Neuronal stem cell (in vitro differentiated cells): ENCODE data around the gene U2SURP.
A peak's percentile ranks its signal among the peaks of the same experiment; 100 is the strongest.

Experiments
- DNase-seq: peaks from one replicate; pipeline ENCODE4 v3.0.0-alpha.2; 2013; ENCODE audit warnings: low spot score
- H2AFZ ChIP-seq: one replicate; pipeline ENCODE4 v1.6.1; 2013; ENCODE audit warnings: mild to moderate bottlenecking, low read length, inconsistent platforms
- H2AK5ac ChIP-seq: 2 replicates; pipeline ENCODE4 v1.6.1; 2013; ENCODE audit warnings: low read depth, mild to moderate bottlenecking, inconsistent platforms, low read length, moderate library complexity, mixed read lengths
- H2BK120ac ChIP-seq: 2 replicates; pipeline ENCODE4 v1.6.1; 2013; ENCODE audit warnings: low read depth, mild to moderate bottlenecking, inconsistent platforms, low read length, moderate library complexity, mixed read lengths
- H2BK12ac ChIP-seq: one replicate; pipeline ENCODE4 v1.6.1; 2013; ENCODE audit warnings: low read length, inconsistent platforms
- H2BK15ac ChIP-seq: 2 replicates; pipeline ENCODE4 v1.6.1; 2013; ENCODE audit warnings: mild to moderate bottlenecking, low read length, inconsistent platforms, mixed read lengths
- H2BK5ac ChIP-seq: one replicate; pipeline ENCODE4 v1.6.1; 2013; ENCODE audit warnings: inconsistent platforms, mild to moderate bottlenecking, low read length, moderate library complexity
- H3K14ac ChIP-seq: one replicate; pipeline ENCODE4 v1.6.1; 2013; ENCODE audit warnings: low read length, inconsistent platforms
- H3K18ac ChIP-seq: 2 replicates; pipeline ENCODE4 v1.6.1; 2013; ENCODE audit warnings: low read length, inconsistent platforms
- H3K23ac ChIP-seq: 2 replicates; pipeline ENCODE4 v1.6.1; 2013; ENCODE audit warnings: low read depth, mild to moderate bottlenecking, mixed read lengths, low read length, inconsistent platforms; ENCODE audit not compliant: poor library complexity
- H3K27ac ChIP-seq: replicated peaks from 3 replicates; pipeline ENCODE4 v1.5.1; 2013; ENCODE audit warnings: low read length, inconsistent platforms
- H3K27me3 ChIP-seq, 3 experiments: 2 replicates each; pipeline ENCODE4 v1.6.1; 2013; ENCODE audit warnings: low read length in 3 of 3, mild to moderate bottlenecking in 2 of 3, inconsistent platforms in 1 of 3, low read depth in 1 of 3, mixed read lengths in 1 of 3, moderate library complexity in 1 of 3; ENCODE audit not compliant: control insufficient read depth in 3 of 3, insufficient read depth in 3 of 3
- H3K36me3 ChIP-seq, 2 donors: replicated peaks in 1 of 2; 2 replicates each; pipeline ENCODE4 v1.6.1; 2013; ENCODE audit warnings: low read length in 2 of 2; ENCODE audit not compliant: control insufficient read depth in 2 of 2, insufficient read depth in 2 of 2
- H3K4ac ChIP-seq: 2 replicates; pipeline ENCODE4 v1.6.1; 2013; ENCODE audit warnings: inconsistent platforms, mild to moderate bottlenecking, low read length, moderate library complexity
- H3K4me1 ChIP-seq, 2 donors: 1 replicate in 1 of 2; 2 replicates in 1 of 2; pipeline ENCODE4 v1.6.1; 2013; ENCODE audit warnings: low read length in 2 of 2, low read depth in 1 of 2; ENCODE audit not compliant: control insufficient read depth in 2 of 2, insufficient read depth in 1 of 2
- H3K4me2 ChIP-seq: one replicate; pipeline ENCODE4 v1.6.1; 2013; ENCODE audit warnings: mild to moderate bottlenecking, low read length, inconsistent platforms; ENCODE audit not compliant: insufficient read depth, poor library complexity, severe bottlenecking
- H3K4me3 ChIP-seq, 2 donors: 2 replicates each; pipeline ENCODE4 v1.5.1; 2013; ENCODE audit warnings: low read length in 2 of 2, mild to moderate bottlenecking in 2 of 2, inconsistent platforms in 1 of 2, moderate library complexity in 1 of 2
- H3K79me1 ChIP-seq: one replicate; pipeline ENCODE4 v1.6.1; 2013; ENCODE audit warnings: low read depth, mild to moderate bottlenecking, inconsistent platforms, low read length, moderate library complexity
- H3K9ac ChIP-seq: one replicate; pipeline ENCODE4 v1.6.1; 2013; ENCODE audit warnings: mild to moderate bottlenecking, low read depth, low read length, inconsistent platforms; ENCODE audit not compliant: poor library complexity
- H3K9me3 ChIP-seq, 2 donors: replicated peaks in 1 of 2; 2 replicates each; pipeline versions ENCODE3 to v1.6.1; 2013; ENCODE audit warnings: low read length in 2 of 2, mild to moderate bottlenecking in 2 of 2, inconsistent platforms in 1 of 2, low read depth in 1 of 2, mixed read lengths in 1 of 2, moderate library complexity in 1 of 2; ENCODE audit not compliant: control insufficient read depth in 2 of 2, insufficient read depth in 1 of 2
- H4K8ac ChIP-seq: one replicate; pipeline ENCODE4 v1.6.1; 2013; ENCODE audit warnings: low read depth, mild to moderate bottlenecking, inconsistent platforms, low read length, moderate library complexity
- H4K91ac ChIP-seq: one replicate; pipeline ENCODE4 v1.6.1; 2013; ENCODE audit warnings: low read length, low read depth, mild to moderate bottlenecking, inconsistent platforms; ENCODE audit not compliant: poor library complexity
- WGBS, 2 donors: extraction: QIAGEN DNeasy Blood & Tissue Kit; methylation state at CpG; one replicate each; pipeline ENCODE4 v1.1.7; 2013; ENCODE audit warnings: missing lambda C conversion rate in 2 of 2, mixed read lengths in 1 of 2; ENCODE audit not compliant: insufficient read length in 2 of 2, insufficient replicate concordance in 1 of 2; ENCODE audit errors: extremely low coverage in 2 of 2; 5-methylcytosine and 5-hydroxymethylcytosine counted together

Gene U2SURP

DNA sequence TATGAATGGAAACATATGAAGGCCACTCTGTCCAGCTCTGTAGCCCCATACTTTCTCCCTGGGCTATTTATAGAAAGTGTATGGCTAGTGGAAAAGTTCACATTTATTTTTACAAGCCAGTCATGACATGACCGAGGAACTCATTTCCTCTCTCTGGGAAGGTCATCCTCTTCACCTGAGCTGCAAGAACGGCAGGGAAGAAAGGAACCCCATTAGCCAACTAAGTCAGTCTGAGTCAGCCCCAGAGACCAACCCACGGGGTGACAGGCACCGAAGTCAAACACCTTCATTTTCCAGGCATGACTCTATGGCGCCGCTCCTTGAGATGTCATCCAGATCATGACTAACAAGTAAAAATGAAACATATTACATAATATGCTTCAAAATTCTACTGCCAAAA, 42.7 kb upstream of the U2SURP start:
- Histone ChIP-seq H4K91ac (no peak overlapping the region), H3K9me3 (peaks cover 5 to 11% of the 10 kb centered on the region in 2 donors), H2AFZ (no peak overlapping the region), H3K18ac (no peak overlapping the region), H3K4me2 (no peak overlapping the region), H3K36me3 (no peaks in the 10 kb centered on the region), H2BK15ac (no peak overlapping the region), H3K4ac (no peak overlapping the region), H3K4me1 (peaks cover 0 to 13% of the 10 kb centered on the region in 2 donors), H3K27me3 (peaks cover 0 to 45% (median 8%) of the 10 kb centered on the region in 3 experiments), H4K8ac (no peak overlapping the region), H3K79me1 (no peaks in the 10 kb centered on the region), H2BK5ac (no peak overlapping the region), H3K23ac (no peak overlapping the region), H2BK120ac (no peak overlapping the region), H3K4me3 (no peak overlapping the region), H2BK12ac (no peak overlapping the region), H2AK5ac (no peak overlapping the region), H3K9ac (no peak overlapping the region), H3K14ac (no peak overlapping the region), H3K27ac (no peak overlapping the region)
- WGBS, 2 donors: no CpG with 5 or more reads among the region's 6 CpGs
- DNase-seq: no peak

DNA sequence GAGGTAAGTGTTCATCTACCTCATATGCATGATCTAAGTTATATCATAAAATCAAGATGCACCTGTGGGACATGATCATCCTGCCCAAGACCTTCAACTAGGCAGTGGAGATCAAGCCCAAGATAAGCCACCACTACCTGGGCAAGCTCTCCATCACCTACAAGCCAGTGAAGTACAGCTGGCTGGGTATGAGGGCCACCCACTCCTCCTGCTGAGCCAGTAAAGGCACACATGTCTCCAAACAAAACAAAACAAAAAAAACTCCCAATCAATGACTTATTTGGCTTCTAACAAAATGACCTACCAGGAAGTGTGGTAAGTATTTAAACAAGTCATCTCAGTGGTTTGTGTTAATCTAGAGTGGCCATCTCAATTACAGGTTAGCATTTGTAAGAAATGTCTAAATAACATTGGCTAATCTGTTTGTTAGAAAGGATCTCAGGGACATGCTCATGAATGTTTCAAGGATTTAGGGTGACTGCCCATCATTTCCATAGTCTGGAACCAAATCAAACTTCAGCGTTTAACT, 41.0 kb upstream of the U2SURP start:
- Histone ChIP-seq H3K4me3 (no peak overlapping the region), H2BK12ac (no peak overlapping the region), H3K4ac (no peak overlapping the region), H2BK5ac (no peak overlapping the region), H3K9ac (no peak overlapping the region), H4K91ac (no peak overlapping the region), H2BK120ac (no peak overlapping the region), H2BK15ac (no peak overlapping the region), H3K27ac (no peak overlapping the region), H3K4me2 (no peak overlapping the region), H3K27me3 (peaks cover 0 to 55% (median 11%) of the 10 kb centered on the region in 3 experiments), H3K4me1 (peaks cover 0 to 16% of the 10 kb centered on the region in 2 donors), H3K79me1 (no peaks in the 10 kb centered on the region), H3K18ac (no peak overlapping the region), H2AFZ (no peak overlapping the region), H2AK5ac (no peak overlapping the region), H3K14ac (no peak overlapping the region), H3K9me3 (peaks cover 5 to 11% of the 10 kb centered on the region in 2 donors), H4K8ac (no peak overlapping the region), H3K23ac (no peak overlapping the region), H3K36me3 (no peaks in the 10 kb centered on the region)
- WGBS, 2 donors: no CpG with 5 or more reads among the region's 1 CpG
- DNase-seq: no peak

DNA sequence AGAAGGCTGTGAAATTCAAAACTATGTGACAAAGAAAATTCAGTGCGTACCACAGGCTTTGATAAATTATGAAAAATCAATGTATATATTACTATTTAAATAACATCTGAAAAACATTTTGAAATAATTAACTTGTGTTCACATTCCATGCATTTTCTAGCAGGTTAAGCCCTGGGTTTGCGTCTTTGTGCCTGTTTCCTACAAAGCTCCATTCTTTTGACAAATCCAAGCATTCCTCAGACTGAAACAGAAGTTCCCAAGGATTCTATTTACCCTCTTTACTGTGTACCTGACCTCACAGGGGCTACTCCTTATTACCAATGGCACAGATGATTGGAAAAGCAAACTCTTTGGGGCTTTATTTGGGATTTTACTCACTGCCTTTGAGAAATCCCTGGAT, 39.8 kb upstream of the U2SURP start:
- no peak overlapping the region for H3K14ac ChIP-seq
- no peak overlapping the region for H3K23ac ChIP-seq
- no peak overlapping the region for H3K9ac ChIP-seq
- H4K8ac ChIP-seq: no peak overlapping the region
- no peak overlapping the region for H3K4me2 ChIP-seq
- H3K27ac ChIP-seq: no peak overlapping the region
- peaks cover 0 to 16% of the 10 kb centered on the region in 2 donors for H3K4me1 ChIP-seq
- H2AFZ ChIP-seq: no peak overlapping the region
- peaks cover 5 to 11% of the 10 kb centered on the region in 2 donors for H3K9me3 ChIP-seq
- no CpG with 5 or more reads among the region's 2 CpGs for WGBS, 2 donors
- H2BK12ac ChIP-seq: no peak overlapping the region
- H3K79me1 ChIP-seq: no peaks in the 10 kb centered on the region
- H3K4me3 ChIP-seq: no peak overlapping the region
- no peak overlapping the region for H2BK5ac ChIP-seq
- H2BK15ac ChIP-seq: no peak overlapping the region
- no peak overlapping the region for H3K4ac ChIP-seq
- H3K18ac ChIP-seq: no peak overlapping the region
- no peaks in the 10 kb centered on the region for H3K36me3 ChIP-seq
- no peak overlapping the region for H2BK120ac ChIP-seq
- DNase-seq: no peak
- H2AK5ac ChIP-seq: no peak overlapping the region
- H4K91ac ChIP-seq: no peak overlapping the region
- H3K27me3 ChIP-seq: peaks cover 0 to 66% (median 11%) of the 10 kb centered on the region in 3 experiments

DNA sequence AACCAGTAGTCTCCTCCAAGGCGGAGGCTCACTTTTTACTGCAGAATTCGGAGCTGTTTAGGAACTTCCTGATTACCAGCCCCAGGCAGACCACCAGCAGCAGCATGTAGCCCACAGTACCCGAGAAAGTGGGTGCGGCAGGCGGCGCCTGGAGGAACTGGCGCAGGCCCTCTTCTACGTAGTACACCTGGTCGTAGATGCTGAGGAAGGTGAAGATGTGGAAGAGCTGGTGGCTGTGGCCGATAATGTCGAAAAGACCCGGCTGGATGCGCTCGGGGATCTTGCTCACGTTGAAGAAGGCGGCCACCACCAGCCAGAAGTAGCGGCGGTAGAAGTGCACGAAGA, 39.2 kb upstream of the U2SURP start:
- Histone ChIP-seq H3K27me3 (peaks cover 0 to 61% (median 11%) of the 10 kb centered on the region in 3 experiments), H3K4me1 (peaks cover 0 to 15% of the 10 kb centered on the region in 2 donors), H2BK12ac (peak overlapping the region; percentile 82), H3K23ac (peak overlapping the region; percentile 100), H2BK15ac (peak overlapping the region; percentile 68), H3K4ac (no peak overlapping the region), H3K79me1 (no peaks in the 10 kb centered on the region), H2AFZ (no peak overlapping the region), H2BK120ac (no peak overlapping the region), H3K4me3 (peak overlapping the region in 1 of 2 donors; percentile 87), H3K18ac (peak overlapping the region; percentile 99), H3K9me3 (peaks cover 5 to 11% of the 10 kb centered on the region in 2 donors), H4K91ac (no peak overlapping the region), H2BK5ac (no peak overlapping the region), H3K9ac (no peak overlapping the region), H3K14ac (peak overlapping the region; percentile 95), H3K27ac (no peak overlapping the region), H4K8ac (no peak overlapping the region), H3K4me2 (no peak overlapping the region), H3K36me3 (no peaks in the 10 kb centered on the region), H2AK5ac (peak overlapping the region; percentile 98)
- no CpG with 5 or more reads among the region's 19 CpGs for WGBS, 2 donors
- no peak for DNase-seq
